GM23248 (cell line): ENCODE data around the gene CEP85. TPM values are rescaled to one million over a fixed set of nuclear protein-coding genes. Genes with fewer than 3 reads are reported as not detected.

ENCODE experiments used
- DNase-seq: peaks from one replicate; pipeline ENCODE4 v3.0.0-alpha.2; 2015
- H2AFZ ChIP-seq: fragments of 200-600 bp; sonication (generic); 2 replicates; pipeline ENCODE4 v1.6.1; 2016; ENCODE audit warnings: antibody characterized with exemption
- H3F3A ChIP-seq: fragments of 200-600 bp; sonication (generic); 2 replicates; pipeline ENCODE4 v1.6.1; 2016; ENCODE audit warnings: mild to moderate bottlenecking, antibody characterized with exemption, mixed run types; ENCODE audit not compliant: insufficient read depth
- H3K27ac ChIP-seq: fragments of 200-600 bp; sonication (generic); 2 replicates; pipeline ENCODE4 v1.5.1; 2016; ENCODE audit warnings: mild to moderate bottlenecking
- H3K27me3 ChIP-seq: fragments of 200-600 bp; sonication (generic); replicated peaks from 2 replicates; pipeline ENCODE4 v1.6.1; 2016; ENCODE audit warnings: mild to moderate bottlenecking; ENCODE audit not compliant: insufficient read depth
- H3K36me3 ChIP-seq: fragments of 200-600 bp; sonication (generic); 2 replicates; pipeline ENCODE4 v1.6.1; 2016; ENCODE audit warnings: low read depth, mild to moderate bottlenecking
- H3K4me1 ChIP-seq: fragments of 200-600 bp; sonication (generic); 2 replicates; pipeline ENCODE4 v1.6.1; 2016; ENCODE audit warnings: mild to moderate bottlenecking; ENCODE audit not compliant: insufficient read depth
- H3K4me2 ChIP-seq: fragments of 200-600 bp; sonication (generic); one replicate; pipeline ENCODE4 v1.6.1; 2016; ENCODE audit warnings: mild to moderate bottlenecking; ENCODE audit not compliant: unreplicated experiment
- H3K4me3 ChIP-seq: fragments of 200-600 bp; sonication (generic); 2 replicates; pipeline ENCODE4 v1.5.1; 2016; ENCODE audit warnings: mild to moderate bottlenecking
- H3K79me2 ChIP-seq: fragments of 200-600 bp; sonication (generic); 2 replicates; pipeline ENCODE4 v1.6.1; 2016; ENCODE audit warnings: mild to moderate bottlenecking; ENCODE audit not compliant: insufficient read depth
- H3K9ac ChIP-seq: fragments of 200-600 bp; sonication (generic); 2 replicates; pipeline ENCODE4 v1.6.1; 2016; ENCODE audit warnings: mild to moderate bottlenecking
- H3K9me2 ChIP-seq: fragments of 200-600 bp; sonication (generic); 2 replicates; pipeline ENCODE4 v1.6.1; 2016; ENCODE audit warnings: mixed run types, mild to moderate bottlenecking, moderate library complexity; ENCODE audit not compliant: insufficient read depth
- H3K9me3 ChIP-seq: fragments of 200-600 bp; sonication (generic); one replicate; pipeline ENCODE4 v1.6.1; 2017; ENCODE audit warnings: low read depth
- H4K20me1 ChIP-seq: fragments of 200-600 bp; sonication (generic); 2 replicates; pipeline ENCODE4 v1.6.0; 2016; ENCODE audit not compliant: insufficient read depth
- EZH2 ChIP-seq: fragments of 200-600 bp; sonication (generic); IDR thresholded peaks from 2 replicates; pipeline ENCODE4 v1.6.1; 2018; ENCODE audit warnings: antibody characterized with exemption, mild to moderate bottlenecking; ENCODE audit not compliant: insufficient read depth, poor library complexity, severe bottlenecking
- EZH2phosphoT487 ChIP-seq: fragments of 200-600 bp; sonication (generic); IDR thresholded peaks from 2 replicates; pipeline ENCODE4 v1.6.1; 2018; ENCODE audit warnings: antibody characterized with exemption, moderate library complexity, mild to moderate bottlenecking, low read depth; ENCODE audit not compliant: insufficient read depth
- WGBS, 2 experiments: methylation state at CpG; one replicate each; pipeline ENCODE4 v1.1.6; 2015 to 2017; ENCODE audit warnings: low lambda C conversion rate in 2 of 2, low coverage in 1 of 2; ENCODE audit errors: missing lambda C conversion rate in 2 of 2; 5-methylcytosine and 5-hydroxymethylcytosine counted together
- in situ Hi-C: fragments of 300-500 bp; cut with MboI; formaldehyde crosslinking; loops from 2 replicates; pipeline ENCODE4 v1.15.0; 2020
- polyA plus RNA-seq: library from polyadenylated mRNA; unstranded; fragments of >200 nt; fragmentation: Nextera tagmentation; extraction: Ambion mirVana; gene quantifications from 2 replicates; pipeline ENCODE4 v1.2.1, GENCODE V29; 2016
- total RNA-seq: library from RNA; depleted of rRNA; stranded (reverse); fragments of >200 nt; shearing (Covaris generic); gene quantifications from 2 replicates; pipeline ENCODE4 v1.2.3, GENCODE V29; 2014; rRNA removed

Gene CEP85
- total and polyA plus RNA-seq, 2 experiments from 2014 or later: 5.0 to 6.2 TPM

- no peak overlapping the region for H2AFZ ChIP-seq
- no peaks in the 10 kb centered on the region for H3K27me3 ChIP-seq
- TF ChIP-seq EZH2 (no peak), EZH2phosphoT487 (no peak)
- H4K20me1 ChIP-seq: no peaks in the 10 kb centered on the region
- no peaks in the 10 kb centered on the region for H3K36me3 ChIP-seq
- H3K4me1 ChIP-seq: 0 out of 2 replicates have a peak, but pooled peaks cover 4% of the 10 kb centered on the region
- no peak for DNase-seq
- H3K27ac ChIP-seq: no peak overlapping the region
- H3K9me3 ChIP-seq: no peaks in the 10 kb centered on the region
- no peak overlapping the region for H3K4me2 ChIP-seq
- no peaks in the 10 kb centered on the region for H3K79me2 ChIP-seq
- no peak overlapping the region for H3K9ac ChIP-seq
- no peaks in the 10 kb centered on the region for H3K9me2 ChIP-seq
- no peak overlapping the region for H3K4me3 ChIP-seq
- no peaks in the 10 kb centered on the region for H3F3A ChIP-seq
- in situ Hi-C loops: no loop called here
- 70 to 80% methylated on average over 8 of the region's 8 CpGs for WGBS, 2 experiments
Measured at GRCh38 chr1:26327956-26328362, 94.0 kb downstream of the CEP85 start.

Other genes starting within 250 kb of the CEP85 start
- gene PAFAH2, start 236.1 kb upstream of the CEP85 start, total RNA-seq: 10.7 and 11.9 TPM in 2 replicates
- 9.5 and 10.0 TPM in 2 replicates for gene PAFAH2, start 236.1 kb upstream of the CEP85 start, polyA plus RNA-seq
- gene EXTL1, start 212.4 kb upstream of the CEP85 start, total RNA-seq: 3.4 and 5.5 TPM in 2 replicates
- gene EXTL1, start 212.4 kb upstream of the CEP85 start, polyA plus RNA-seq: 5.9 and 6.4 TPM in 2 replicates
- gene SLC30A2, start 188.1 kb upstream of the CEP85 start, total RNA-seq: not detected in 2 replicates
- 0.14 TPM in 1 of 2 replicates, not detected in the other for gene SLC30A2, start 188.1 kb upstream of the CEP85 start, polyA plus RNA-seq
- gene TRIM63, start 166.6 kb upstream of the CEP85 start, total RNA-seq: not detected in 2 replicates
- gene TRIM63, start 166.6 kb upstream of the CEP85 start, polyA plus RNA-seq: not detected in 2 replicates
- gene PDIK1L, start 122.4 kb upstream of the CEP85 start, total RNA-seq: 6.6 and 6.8 TPM in 2 replicates
- gene PDIK1L, start 122.4 kb upstream of the CEP85 start, polyA plus RNA-seq: 2.9 and 3.5 TPM in 2 replicates
- 0.63 TPM in 1 of 2 replicates, not detected in the other for gene FAM110D, start 75.1 kb upstream of the CEP85 start, total RNA-seq
- gene FAM110D, start 75.1 kb upstream of the CEP85 start, polyA plus RNA-seq: not detected in 2 replicates
- not detected in 2 replicates for gene C1orf232, start 65.2 kb upstream of the CEP85 start, total RNA-seq
- not detected in 2 replicates for gene C1orf232, start 65.2 kb upstream of the CEP85 start, polyA plus RNA-seq
- gene ZNF593, start 64.3 kb upstream of the CEP85 start, total RNA-seq: 8.2 and 25.0 TPM in 2 replicates
- 61.2 and 65.8 TPM in 2 replicates for gene ZNF593, start 64.3 kb upstream of the CEP85 start, polyA plus RNA-seq
- not detected in 2 replicates for gene ZNF593OS, start 62.4 kb upstream of the CEP85 start, total RNA-seq
- gene ZNF593OS, start 62.4 kb upstream of the CEP85 start, polyA plus RNA-seq: 0.81 and 0.85 TPM in 2 replicates
- 0.51 TPM in 1 of 2 replicates, not detected in the other for gene CNKSR1, start 56.7 kb upstream of the CEP85 start, total RNA-seq
- 0.10 TPM in 1 of 2 replicates, not detected in the other for gene CNKSR1, start 56.7 kb upstream of the CEP85 start, polyA plus RNA-seq
- not detected in 2 replicates for gene CATSPER4, start 43.6 kb upstream of the CEP85 start, total RNA-seq
- not detected in 2 replicates for gene CATSPER4, start 43.6 kb upstream of the CEP85 start, polyA plus RNA-seq
- gene SH3BGRL3, start 45.9 kb downstream of the CEP85 start, total RNA-seq: 212 and 240 TPM in 2 replicates
- 2,795 and 2,825 TPM in 2 replicates for gene SH3BGRL3, start 45.9 kb downstream of the CEP85 start, polyA plus RNA-seq
- gene UBXN11, start 72.4 kb downstream of the CEP85 start, total RNA-seq: 4.8 and 5.8 TPM in 2 replicates
- gene UBXN11, start 72.4 kb downstream of the CEP85 start, polyA plus RNA-seq: 11.1 and 12.7 TPM in 2 replicates
- not detected in 2 replicates for gene CD52, start 83.8 kb downstream of the CEP85 start, total RNA-seq
- gene CD52, start 83.8 kb downstream of the CEP85 start, polyA plus RNA-seq: not detected in 2 replicates
- not detected in 2 replicates for gene CRYBG2, start 119.9 kb downstream of the CEP85 start, total RNA-seq
- gene CRYBG2, start 119.9 kb downstream of the CEP85 start, polyA plus RNA-seq: not detected in 2 replicates
- not detected in 2 replicates for gene ZNF683, start 138.6 kb downstream of the CEP85 start, total RNA-seq
- not detected in 2 replicates for gene ZNF683, start 138.6 kb downstream of the CEP85 start, polyA plus RNA-seq
- gene LIN28A, start 176.6 kb downstream of the CEP85 start, total RNA-seq: not detected in 2 replicates
- gene LIN28A, start 176.6 kb downstream of the CEP85 start, polyA plus RNA-seq: 0.14 and 0.15 TPM in 2 replicates
- gene DHDDS, start 198.1 kb downstream of the CEP85 start, total RNA-seq: 50.8 and 70.6 TPM in 2 replicates
- gene DHDDS, start 198.1 kb downstream of the CEP85 start, polyA plus RNA-seq: 43.0 and 46.9 TPM in 2 replicates
- 211 and 216 TPM in 2 replicates for gene HMGN2, start 238.2 kb downstream of the CEP85 start, total RNA-seq
- gene HMGN2, start 238.2 kb downstream of the CEP85 start, polyA plus RNA-seq: 664 and 669 TPM in 2 replicates